Prostate gland (tissue), 2 donors: ENCODE measurements around the gene HLA-DRA. TPM values are rescaled to one million over a fixed set of nuclear protein-coding genes. Genes with fewer than 3 reads are reported as not detected.
"Not testable (repeated sequence)": the region's sequence is repeated elsewhere in the genome, so short reads cannot be mapped to it uniquely, and the experiment has no call there.

ENCODE experiments used
- DNase-seq: peaks from one replicate; pipeline ENCODE4 v3.0.0-alpha.2; 2019; ENCODE audit warnings: low spot score
- H3K27ac ChIP-seq, 2 donors: fragments of 200-600 bp; sonication (generic); 2 replicates each; pipeline ENCODE4 v1.5.1; 2017 to 2019
- H3K27me3 ChIP-seq: fragments of 200-600 bp; sonication (generic); replicated peaks from 2 replicates; pipeline ENCODE4 v1.5.1; 2019; ENCODE audit not compliant: insufficient read depth
- H3K36me3 ChIP-seq, 2 donors: fragments of 200-600 bp; sonication (generic); 1 replicate in 1 of 2; 2 replicates in 1 of 2; pipeline versions ENCODE4 v1.5.1 to v1.8.1; 2017 to 2019
- H3K4me1 ChIP-seq: fragments of 200-600 bp; sonication (generic); replicated peaks from 2 replicates; pipeline ENCODE4 v1.5.1; 2019
- H3K4me3 ChIP-seq, 2 donors: fragments of 200-600 bp; sonication (generic); 2 replicates each; pipeline ENCODE4 v1.5.1; 2017 to 2019
- H3K9me3 ChIP-seq: fragments of 200-600 bp; sonication (generic); 2 replicates; pipeline ENCODE4 v1.5.1; 2017
- CTCF ChIP-seq, 4 experiments: fragments of 200-600 bp in 2 of 4; fragments of 450-650 bp in 2 of 4; sonication (generic) in 2 of 4; IDR thresholded peaks; 1 replicate in 3 of 4; 2 replicates in 1 of 4; pipeline ENCODE4 v1.5.1; 2016 to 2019; ENCODE audit warnings: antibody characterized with exemption in 4 of 4, mild to moderate bottlenecking in 2 of 4, moderate library complexity in 2 of 4
- POLR2A ChIP-seq: fragments of 450-650 bp; IDR thresholded peaks from one replicate; pipeline ENCODE4 v1.6.1; 2016; ENCODE audit warnings: antibody characterized with exemption, mild to moderate bottlenecking
- POLR2AphosphoS5 ChIP-seq: sonication (generic); formaldehyde crosslinking; IDR thresholded peaks from one replicate; pipeline ENCODE4 v1.6.1; 2017; ENCODE audit warnings: antibody characterized with exemption
- WGBS: methylation state at CpG from one replicate; pipeline ENCODE4 v1.1.5; 2018; 5-methylcytosine and 5-hydroxymethylcytosine counted together
- intact Hi-C: fragments of 100-400 bp; cut with DNase I; formaldehyde crosslinking; loops from one replicate; pipeline ENCODE4 v1.14.2; 2022
- total RNA-seq, 2 donors: library from RNA; depleted of rRNA; stranded (reverse); fragments of >200 nt; gene quantifications; one replicate each; pipeline ENCODE4 v1.1.0, GENCODE V29; 2016

Gene HLA-DRA
- total RNA-seq, 2 donors from 2014 or later: 116 to 145 TPM

GRCh38 chr6:32427934-32428474 is 11.7 kb upstream of the HLA-DRA start:
- Histone ChIP-seq H3K36me3 (no peaks in the 10 kb centered on the region), H3K4me3 (no peak overlapping the region), H3K9me3 (no peaks in the 10 kb centered on the region), H3K27me3 (no peaks in the 10 kb centered on the region), H3K4me1 (no peaks in the 10 kb centered on the region), H3K27ac (no peak overlapping the region)
- intact Hi-C loops: loop anchor here (5.0 kb wide), 1 partner anchor 364 kb away; no protein-coding TSS in a partner anchor
- TF ChIP-seq POLR2A (no peak), CTCF (IDR thresholded peaks at IDR 0.05) (no peak), POLR2AphosphoS5 (no peak)
- DNase-seq: no peak
- 93% methylated on average over 4 of the region's 4 CpGs for WGBS

GRCh38 chr6:32430179-32430578 is 9.5 kb upstream of the HLA-DRA start:
- TF ChIP-seq CTCF (IDR thresholded peaks at IDR 0.05) (no peak), POLR2A (no peak)
- WGBS: 96% methylated on average over 3 of the region's 3 CpGs
- no peak overlapping the region for H3K4me3 ChIP-seq
- H3K27me3 ChIP-seq: no peaks in the 10 kb centered on the region
- no peaks in the 10 kb centered on the region for H3K4me1 ChIP-seq
- no peak overlapping the region for H3K27ac ChIP-seq
- no peak for DNase-seq
- no peaks in the 10 kb centered on the region for H3K9me3 ChIP-seq
- intact Hi-C loops: no loop called here
- H3K36me3 ChIP-seq: no peaks in the 10 kb centered on the region

- Histone ChIP-seq H3K36me3 (no peaks in the 10 kb centered on the region), H3K4me3 (no peak overlapping the region), H3K9me3 (no peaks in the 10 kb centered on the region), H3K27me3 (no peaks in the 10 kb centered on the region), H3K27ac (no peak overlapping the region), H3K4me1 (no peaks in the 10 kb centered on the region)
- TF ChIP-seq POLR2AphosphoS5 (no peak), CTCF (IDR thresholded peaks at IDR 0.05) (no peak)
- intact Hi-C loops: no loop called here
- 76% methylated on average over 3 of the region's 3 CpGs for WGBS
- DNase-seq: no peak
These were observed 8.5 kb upstream of the HLA-DRA start for GRCh38 chr6:32431142-32431541.

GRCh38 chr6:32432050-32432450 is 7.6 kb upstream of the HLA-DRA start:
- intact Hi-C loops: no loop called here
- WGBS: 0% methylated on average over 1 of the region's 1 CpG
- no peak overlapping the region for H3K27ac ChIP-seq
- TF ChIP-seq POLR2A: no peak
- no peak for TF ChIP-seq POLR2AphosphoS5
- TF ChIP-seq CTCF (IDR thresholded peaks at IDR 0.05): peak in 3 of 4 experiments; percentile 55 to 64 (median 62)
- H3K9me3 ChIP-seq: no peaks in the 10 kb centered on the region
- H3K27me3 ChIP-seq: no peaks in the 10 kb centered on the region
- H3K36me3 ChIP-seq: no peaks in the 10 kb centered on the region
- no peak for DNase-seq
- no peak overlapping the region for H3K4me3 ChIP-seq
- H3K4me1 ChIP-seq: no peaks in the 10 kb centered on the region

GRCh38 chr6:32433950-32434349 is 5.7 kb upstream of the HLA-DRA start:
- WGBS: 98% methylated on average over 1 of the region's 1 CpG
- H3K27ac ChIP-seq, DNase-seq, H3K9me3 ChIP-seq, H3K4me1 ChIP-seq, H3K27me3 ChIP-seq, intact Hi-C loops, H3K36me3 ChIP-seq, H3K4me3 ChIP-seq: not testable (repeated sequence)
